ENCODE data around the gene WFDC1.

Gene WFDC1

DNA sequence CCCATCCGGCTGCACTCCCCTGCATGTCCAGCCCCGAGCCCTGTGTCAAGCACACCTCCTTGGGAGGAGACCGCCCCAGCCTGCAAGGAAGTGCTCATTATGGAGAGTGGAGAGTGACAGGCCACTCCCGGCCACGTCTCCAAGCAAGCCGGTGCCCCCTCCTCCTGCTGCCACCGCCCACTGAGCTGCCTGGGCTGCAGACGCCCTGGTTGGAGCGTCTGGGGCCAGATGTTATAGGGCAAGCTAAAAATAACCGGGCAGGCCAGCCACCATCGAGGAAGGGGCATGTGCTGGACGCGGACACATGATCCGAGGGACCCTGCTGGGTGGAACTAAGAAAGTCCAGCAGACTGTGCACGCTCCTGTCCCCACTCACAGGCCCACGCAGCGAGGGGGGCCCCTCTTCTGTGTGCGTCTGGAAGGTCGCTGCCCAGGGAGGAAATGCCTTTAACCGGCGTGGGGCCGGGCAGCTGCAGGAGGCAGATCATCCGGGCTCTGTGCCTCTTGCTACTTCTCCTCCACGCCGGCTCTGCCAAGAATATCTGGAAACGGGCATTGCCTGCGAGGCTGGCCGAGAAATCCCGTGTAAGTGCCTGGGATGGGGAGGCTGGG lies at the start of gene WFDC1:
Gene WFDC1, plus strand, starts transcription at position 348 of the 612 bp plus-strand sequence. Its CDS starts 94 bp downstream, at position 442.
- TF ChIP-seq CTCF (IDR thresholded peaks at IDR 0.05) (no peak), ZFX (IDR thresholded peaks at IDR 0.05; ENCODE audit: borderline replicate concordance) (no peak)
- H3K27ac ChIP-seq = no peak within 1 kb of the TSS

DNA sequence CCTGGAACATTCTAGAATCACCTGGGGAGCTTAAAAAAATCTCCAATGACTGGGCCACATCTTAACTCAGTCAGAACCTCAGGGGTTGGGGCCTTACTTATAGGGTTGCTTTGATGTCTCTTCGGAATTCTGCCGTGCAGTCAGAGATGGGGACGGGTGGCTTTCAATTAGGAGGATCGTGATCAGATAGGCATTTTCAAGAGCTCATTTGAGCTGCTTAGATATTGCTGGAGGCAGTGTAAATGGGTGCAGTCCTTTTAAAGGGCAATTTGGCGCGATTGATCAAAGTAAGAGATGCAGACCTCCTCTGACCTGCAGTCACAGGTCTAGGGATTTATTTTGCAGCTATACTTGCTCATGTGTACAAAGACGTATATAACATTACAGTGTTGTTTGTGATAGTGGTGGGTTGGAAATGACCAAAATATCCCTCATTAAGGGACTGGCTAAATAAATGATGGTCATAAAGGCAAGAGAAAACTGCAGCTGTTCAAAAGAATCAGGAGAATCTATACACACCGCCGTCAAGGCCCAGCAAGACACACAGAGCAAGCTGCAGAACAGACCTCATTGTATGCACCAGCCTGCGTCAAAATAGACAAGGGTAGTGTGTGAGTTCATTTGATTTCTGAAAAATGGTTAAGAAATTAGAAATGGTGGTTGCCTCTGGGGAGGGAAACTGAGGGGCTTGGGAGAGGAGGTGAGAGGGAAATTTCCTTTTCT lies 48.6 kb upstream of the WFDC1 start:
- TF ChIP-seq CTCF (IDR thresholded peaks at IDR 0.05) = no peak
- no peak for TF ChIP-seq ZFX (IDR thresholded peaks at IDR 0.05; ENCODE audit: borderline replicate concordance)
- no peak overlapping the region for H3K27ac ChIP-seq

- no peak for TF ChIP-seq ZFX (IDR thresholded peaks at IDR 0.05; ENCODE audit: borderline replicate concordance)
- H3K27ac ChIP-seq = no peak overlapping the region
These were observed 48.0 kb upstream of the WFDC1 start for GRCh38 chr16:84246679-84247077.

DNA sequence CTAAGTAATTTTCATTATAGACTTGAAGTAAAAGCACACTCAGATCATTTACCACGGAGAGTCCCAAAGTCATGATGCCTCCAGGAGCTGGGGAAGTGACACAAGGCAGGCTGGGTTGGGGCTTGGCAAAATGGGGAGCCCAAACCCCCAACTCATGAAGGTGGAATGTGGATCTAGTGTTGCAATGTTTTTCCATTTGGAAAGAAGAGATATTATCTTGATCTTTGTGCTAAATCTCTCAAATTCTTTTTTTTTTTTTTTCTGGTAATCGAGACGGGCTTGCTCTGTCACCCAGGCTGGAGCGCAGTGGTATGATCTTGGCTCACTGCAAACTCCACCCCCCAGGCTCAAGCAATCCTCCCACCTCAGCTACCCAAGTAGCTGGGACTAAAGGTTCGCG lies 47.3 kb upstream of the WFDC1 start:
- no peak overlapping the region for H3K27ac ChIP-seq
- TF ChIP-seq CTCF (IDR thresholded peaks at IDR 0.05) (no peak), ZFX (IDR thresholded peaks at IDR 0.05; ENCODE audit: borderline replicate concordance) (no peak)

DNA sequence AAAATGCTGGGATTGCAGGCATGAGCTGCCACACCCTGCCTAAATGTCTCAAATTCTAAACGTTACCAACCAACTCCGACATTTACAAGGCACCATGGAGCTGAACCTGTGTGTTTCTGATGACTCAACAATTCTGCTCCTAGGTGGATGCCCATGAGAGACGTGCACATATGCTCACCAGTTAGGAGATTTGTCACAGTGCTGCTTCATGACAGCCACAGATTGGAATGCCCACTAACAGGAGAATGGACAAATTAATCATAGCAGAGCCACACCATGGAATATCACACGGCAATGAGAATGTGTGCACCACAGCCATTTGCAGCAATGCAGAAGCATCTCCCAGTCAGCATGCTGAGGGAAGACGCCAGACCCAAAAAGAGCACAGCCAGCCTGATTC lies 46.8 kb upstream of the WFDC1 start:
- H3K27ac ChIP-seq = no peak overlapping the region
- TF ChIP-seq CTCF (IDR thresholded peaks at IDR 0.05) (no peak), ZFX (IDR thresholded peaks at IDR 0.05; ENCODE audit: borderline replicate concordance) (no peak)

- TF ChIP-seq ZFX (IDR thresholded peaks at IDR 0.05; ENCODE audit: borderline replicate concordance) = no peak
- no peak for TF ChIP-seq CTCF (IDR thresholded peaks at IDR 0.05)
- no peak overlapping the region for H3K27ac ChIP-seq
These were observed 42.5 kb upstream of the WFDC1 start for GRCh38 chr16:84252184-84252583.

- TF ChIP-seq CTCF (IDR thresholded peaks at IDR 0.05) = no peak
- no peak for TF ChIP-seq ZFX (IDR thresholded peaks at IDR 0.05; ENCODE audit: borderline replicate concordance)
These were observed 41.5 kb upstream of the WFDC1 start for GRCh38 chr16:84253173-84253572.

More at GRCh38 chr16:84253173-84253572, 41.5 kb upstream of the WFDC1 start:
- H3K27ac ChIP-seq = no peak overlapping the region
